Fibroblast of lung (primary cell): ENCODE data around the gene SH2D6.

Experiments
- EZH2 ChIP-seq: IDR thresholded peaks from 2 replicates; pipeline ENCODE4 v1.5.1; 2012; ENCODE audit warnings: low read length, control low read depth, mild to moderate bottlenecking; ENCODE audit errors: missing control alignments
- TF ChIP-seq, protein P1 (sequence below), 2 donors: IDR thresholded peaks in 1 of 2; conservative IDR thresholded peaks in 1 of 2; 1 replicate in 1 of 2; 2 replicates in 1 of 2; pipeline ENCODE4 v1.5.1; 2011 to 2012; ENCODE audit warnings: low read length in 2 of 2, control low read depth in 1 of 2, inconsistent platforms in 1 of 2, low read depth in 1 of 2, mild to moderate bottlenecking in 1 of 2

- TF ChIP-seq, protein P1, sequence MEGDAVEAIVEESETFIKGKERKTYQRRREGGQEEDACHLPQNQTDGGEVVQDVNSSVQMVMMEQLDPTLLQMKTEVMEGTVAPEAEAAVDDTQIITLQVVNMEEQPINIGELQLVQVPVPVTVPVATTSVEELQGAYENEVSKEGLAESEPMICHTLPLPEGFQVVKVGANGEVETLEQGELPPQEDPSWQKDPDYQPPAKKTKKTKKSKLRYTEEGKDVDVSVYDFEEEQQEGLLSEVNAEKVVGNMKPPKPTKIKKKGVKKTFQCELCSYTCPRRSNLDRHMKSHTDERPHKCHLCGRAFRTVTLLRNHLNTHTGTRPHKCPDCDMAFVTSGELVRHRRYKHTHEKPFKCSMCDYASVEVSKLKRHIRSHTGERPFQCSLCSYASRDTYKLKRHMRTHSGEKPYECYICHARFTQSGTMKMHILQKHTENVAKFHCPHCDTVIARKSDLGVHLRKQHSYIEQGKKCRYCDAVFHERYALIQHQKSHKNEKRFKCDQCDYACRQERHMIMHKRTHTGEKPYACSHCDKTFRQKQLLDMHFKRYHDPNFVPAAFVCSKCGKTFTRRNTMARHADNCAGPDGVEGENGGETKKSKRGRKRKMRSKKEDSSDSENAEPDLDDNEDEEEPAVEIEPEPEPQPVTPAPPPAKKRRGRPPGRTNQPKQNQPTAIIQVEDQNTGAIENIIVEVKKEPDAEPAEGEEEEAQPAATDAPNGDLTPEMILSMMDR (conservative IDR thresholded peaks at IDR 0.05 in 1 of 2, IDR thresholded peaks at IDR 0.05 in 1 of 2; ENCODE audit: low read depth in 1 of 2, low read length in 2 of 2): no peak
- TF ChIP-seq EZH2: no peak
These were observed 37.1 kb downstream of the SH2D6 start for GRCh38 chr2:85455552-85456090.
